Activated naive CD8-positive, alpha-beta T cell treated with anti-CD3 and anti-CD28 coated beads, Interleukin-2, amount 50 U/mL, for 24 hours (primary cell): Measurements from ENCODE around the gene CYTH2.
A peak's percentile ranks its signal among the peaks of the same experiment; 100 is the strongest.
"Not testable (repeated sequence)": the region's sequence is repeated elsewhere in the genome, so short reads cannot be mapped to it uniquely, and the experiment has no call there.

Source experiments
- ATAC-seq: fragments of 150-1000 bp; cut with Tn5 transposase; one replicate; pipeline ENCODE4 v1.10.0; 2021
- DNase-seq: peaks from one replicate; pipeline ENCODE4 v3.0.0; 2021
- H3K27ac Mint-ChIP-seq: one replicate; pipeline ENCODE4 v1.8.0; 2021; ENCODE audit warnings: mild to moderate bottlenecking, mixed read lengths
- H3K27me3 Mint-ChIP-seq: one replicate; pipeline ENCODE4 v1.8.0; 2021; ENCODE audit warnings: mixed read lengths
- H3K36me3 Mint-ChIP-seq: one replicate; pipeline ENCODE4 v1.8.0; 2021; ENCODE audit warnings: low read depth, mixed read lengths
- H3K4me1 Mint-ChIP-seq: one replicate; pipeline ENCODE4 v1.8.0; 2021; ENCODE audit warnings: mixed read lengths
- H3K4me3 Mint-ChIP-seq: one replicate; pipeline ENCODE4 v1.8.0; 2021; ENCODE audit warnings: mild to moderate bottlenecking, moderate library complexity, mixed read lengths
- H3K9me3 Mint-ChIP-seq: one replicate; pipeline ENCODE4 v1.8.0; 2021; ENCODE audit warnings: mixed read lengths

Gene CYTH2

DNA sequence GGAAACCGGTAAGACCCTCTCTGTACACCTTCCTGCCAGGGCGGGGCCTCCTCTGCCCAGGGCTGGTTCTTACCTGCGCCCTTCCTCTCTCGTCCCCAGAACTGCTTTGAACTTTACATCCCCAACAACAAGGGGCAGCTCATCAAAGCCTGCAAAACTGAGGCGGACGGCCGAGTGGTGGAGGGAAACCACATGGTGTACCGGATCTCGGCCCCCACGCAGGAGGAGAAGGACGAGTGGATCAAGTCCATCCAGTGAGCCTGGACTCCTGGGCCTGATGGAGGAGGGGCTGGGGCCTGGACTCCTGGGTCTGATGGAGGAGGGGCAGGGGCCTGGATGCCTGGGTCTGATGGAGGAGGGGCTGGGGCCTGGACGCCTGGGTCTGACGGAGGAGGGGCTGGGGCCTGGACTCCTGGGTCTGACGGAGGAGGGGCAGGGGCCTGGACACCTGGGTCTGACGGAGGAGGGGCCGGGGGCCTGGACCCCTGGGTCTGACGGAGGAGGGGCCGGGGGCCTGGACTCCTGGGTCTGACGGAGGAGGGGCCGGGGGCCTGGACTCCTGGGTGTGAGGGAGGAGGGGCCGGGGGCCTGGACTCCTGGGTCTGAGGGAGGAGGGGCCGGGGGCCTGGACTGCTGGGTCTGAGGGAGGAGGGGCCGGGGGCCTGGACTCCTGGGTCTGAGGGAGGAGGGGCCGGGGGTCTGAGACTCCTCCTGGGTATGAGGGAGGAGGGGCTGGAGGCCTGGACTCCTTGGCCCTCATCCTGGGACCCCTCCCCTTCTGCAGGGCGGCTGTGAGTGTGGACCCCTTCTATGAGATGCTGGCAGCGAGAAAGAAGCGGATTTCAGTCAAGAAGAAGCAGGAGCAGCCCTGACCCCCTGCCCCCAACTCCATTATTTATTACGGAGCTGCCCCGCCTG, 9.4 kb downstream of the CYTH2 start:
- Mint-ChIP-seq H3K36me3 (peaks cover 8% of the 10 kb centered on the region), H3K4me1 (peaks cover 21% of the 10 kb centered on the region), H3K4me3 (no peak overlapping the region), H3K27me3 (no peaks in the 10 kb centered on the region), H3K9me3 (no peaks in the 10 kb centered on the region), H3K27ac (no peak overlapping the region)
- no peak for ATAC-seq
- DNase-seq: no peak

DNA sequence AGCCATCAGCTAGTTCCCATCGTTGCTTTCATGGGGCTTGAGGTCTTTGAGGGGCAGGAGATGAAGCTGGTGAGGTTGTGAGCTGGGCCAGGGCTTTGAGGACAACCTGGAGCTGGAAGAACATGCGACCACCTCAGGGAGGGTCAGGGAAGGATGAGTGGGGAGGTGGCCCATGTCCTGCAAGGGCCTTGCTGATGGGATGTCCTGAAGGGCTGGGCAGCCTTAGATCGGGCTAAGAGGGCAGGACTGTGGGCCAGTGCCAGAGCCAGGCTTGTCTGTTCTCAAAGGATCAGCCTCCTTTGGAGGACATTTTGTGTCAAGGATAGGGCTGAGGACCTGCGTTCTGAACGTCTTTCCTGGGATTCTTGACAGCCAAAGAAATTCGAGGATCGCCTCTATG, 10.5 kb downstream of the CYTH2 start:
- peaks cover 21% of the 10 kb centered on the region for H3K4me1 Mint-ChIP-seq
- H3K9me3 Mint-ChIP-seq: no peaks in the 10 kb centered on the region
- peak overlapping the region; percentile 70 for H3K27ac Mint-ChIP-seq

DNA sequence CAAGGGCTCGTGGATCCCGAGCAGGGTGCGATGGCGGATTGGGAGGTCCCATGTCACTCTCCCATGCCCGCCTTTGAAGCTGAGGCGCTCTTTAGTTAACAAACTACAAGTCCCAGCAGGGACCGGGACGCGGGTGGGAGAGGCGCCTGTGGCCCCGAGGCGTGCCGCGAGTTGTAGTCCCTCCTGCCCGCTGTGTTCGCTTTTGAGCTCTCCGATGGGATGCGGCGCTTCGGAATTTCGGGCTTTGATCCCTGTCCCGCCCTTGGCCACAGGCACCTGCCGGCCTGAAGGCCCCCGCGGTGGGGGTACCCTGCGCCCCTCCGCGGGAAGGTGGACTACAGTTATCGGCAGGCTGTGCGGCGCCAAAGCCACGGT, 11.0 kb downstream of the CYTH2 start:
- Mint-ChIP-seq H3K9me3 (no peaks in the 10 kb centered on the region), H3K4me1 (peaks cover 21% of the 10 kb centered on the region), H3K27me3 (no peaks in the 10 kb centered on the region), H3K4me3 (peak overlapping the region; percentile 74), H3K27ac (peak overlapping the region; percentile 87), H3K36me3 (peaks cover 5% of the 10 kb centered on the region)
- DNase-seq (peak; percentile 32), ATAC-seq (no peak)

More for the DNA sequence above, 10.5 kb downstream of the CYTH2 start:
- DNase-seq (no peak), ATAC-seq (no peak)
- H3K4me3 Mint-ChIP-seq: peak overlapping the region; percentile 74
- H3K27me3 Mint-ChIP-seq: no peaks in the 10 kb centered on the region
- peaks cover 5% of the 10 kb centered on the region for H3K36me3 Mint-ChIP-seq

- Mint-ChIP-seq H3K4me1 (peaks cover 21% of the 10 kb centered on the region), H3K27me3 (no peaks in the 10 kb centered on the region), H3K27ac (peak overlapping the region; percentile 87), H3K4me3 (peak overlapping the region; percentile 74), H3K36me3 (peaks cover 2% of the 10 kb centered on the region), H3K9me3 (no peaks in the 10 kb centered on the region)
- DNase-seq (peak; percentile 66), ATAC-seq (peak; percentile 76)
Observed at GRCh38 chr19:48480558-48481500, 11.7 kb downstream of the CYTH2 start.

- Mint-ChIP-seq H3K4me1 (peaks cover 21% of the 10 kb centered on the region), H3K9me3 (no peaks in the 10 kb centered on the region), H3K27me3 (no peaks in the 10 kb centered on the region), H3K36me3 (peaks cover 2% of the 10 kb centered on the region), H3K4me3 (peak overlapping the region; percentile 24), H3K27ac (peak overlapping the region; percentile 87)
- DNase-seq (no peak), ATAC-seq (no peak)
Observed at GRCh38 chr19:48481846-48482639, 12.9 kb downstream of the CYTH2 start.

DNA sequence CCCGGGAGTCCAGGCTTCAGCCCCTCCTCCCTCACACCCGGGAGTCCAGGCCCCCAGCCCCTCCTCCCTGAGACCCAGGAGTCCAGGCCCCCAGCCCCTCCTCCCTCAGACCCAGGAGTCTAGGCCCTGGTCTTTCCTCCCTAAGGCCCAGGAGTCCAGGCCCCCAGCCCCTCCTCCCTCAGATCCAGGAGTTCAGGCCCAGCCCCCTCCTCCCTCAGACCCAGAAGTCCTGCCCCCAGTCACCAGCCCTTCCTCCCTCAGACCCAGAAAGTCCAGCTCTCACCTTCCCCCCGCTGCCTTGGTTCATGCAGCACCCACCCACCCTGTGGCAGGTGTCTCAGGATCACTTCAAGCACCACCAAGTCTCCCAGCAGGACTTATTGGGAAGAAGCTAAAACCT, 14.1 kb downstream of the CYTH2 start:
- no peaks in the 10 kb centered on the region for H3K27me3 Mint-ChIP-seq
- no peak for DNase-seq
- no peak for ATAC-seq
- peaks cover 2% of the 10 kb centered on the region for H3K36me3 Mint-ChIP-seq
- peaks cover 21% of the 10 kb centered on the region for H3K4me1 Mint-ChIP-seq
- no peak overlapping the region for H3K27ac Mint-ChIP-seq
- H3K9me3 Mint-ChIP-seq: no peaks in the 10 kb centered on the region
- H3K4me3 Mint-ChIP-seq: no peak overlapping the region

GRCh38 chr19:48484247-48484893, 15.2 kb downstream of the CYTH2 start:
- no peak for DNase-seq
- no peaks in the 10 kb centered on the region for H3K27me3 Mint-ChIP-seq
- H3K4me1 Mint-ChIP-seq: peaks cover 21% of the 10 kb centered on the region
- H3K4me3 Mint-ChIP-seq: no peak overlapping the region
- H3K9me3 Mint-ChIP-seq: no peaks in the 10 kb centered on the region
- ATAC-seq: no peak
- H3K27ac Mint-ChIP-seq: no peak overlapping the region
- H3K36me3 Mint-ChIP-seq: peaks cover under 1% of the 10 kb centered on the region

GRCh38 chr19:48484931-48485612, 15.9 kb downstream of the CYTH2 start:
- no peak overlapping the region for H3K4me3 Mint-ChIP-seq
- ATAC-seq: no peak
- peaks cover 23% of the 10 kb centered on the region for H3K4me1 Mint-ChIP-seq
- H3K9me3 Mint-ChIP-seq: no peaks in the 10 kb centered on the region
- peaks cover 2% of the 10 kb centered on the region for H3K27me3 Mint-ChIP-seq
- H3K27ac Mint-ChIP-seq: no peak overlapping the region
- H3K36me3 Mint-ChIP-seq: no peaks in the 10 kb centered on the region
- no peak for DNase-seq

DNA sequence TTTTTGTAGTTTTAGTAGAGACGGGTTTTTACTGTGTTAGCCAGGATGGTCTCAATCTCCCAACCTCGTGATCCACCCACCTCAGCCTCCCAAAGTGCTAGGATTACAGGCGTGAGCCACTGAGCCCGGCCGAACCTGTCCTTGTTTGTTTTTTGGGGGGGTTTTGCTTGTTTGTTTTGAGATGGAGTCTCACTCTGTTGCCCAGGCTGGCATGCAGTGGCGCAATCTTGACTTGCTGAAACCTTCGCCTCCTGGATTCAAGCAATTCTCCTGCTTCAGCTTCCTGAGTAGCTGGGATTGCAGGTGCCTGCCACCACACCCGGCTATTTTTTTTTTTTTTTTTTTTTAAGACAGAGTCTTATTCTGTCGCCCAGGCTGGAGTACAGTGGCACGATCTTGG, 17.5 kb downstream of the CYTH2 start:
- H3K4me1 Mint-ChIP-seq: peaks cover 21% of the 10 kb centered on the region
- DNase-seq, H3K27me3 Mint-ChIP-seq, ATAC-seq, H3K36me3 Mint-ChIP-seq, H3K9me3 Mint-ChIP-seq, H3K27ac Mint-ChIP-seq, H3K4me3 Mint-ChIP-seq: not testable (repeated sequence)

DNA sequence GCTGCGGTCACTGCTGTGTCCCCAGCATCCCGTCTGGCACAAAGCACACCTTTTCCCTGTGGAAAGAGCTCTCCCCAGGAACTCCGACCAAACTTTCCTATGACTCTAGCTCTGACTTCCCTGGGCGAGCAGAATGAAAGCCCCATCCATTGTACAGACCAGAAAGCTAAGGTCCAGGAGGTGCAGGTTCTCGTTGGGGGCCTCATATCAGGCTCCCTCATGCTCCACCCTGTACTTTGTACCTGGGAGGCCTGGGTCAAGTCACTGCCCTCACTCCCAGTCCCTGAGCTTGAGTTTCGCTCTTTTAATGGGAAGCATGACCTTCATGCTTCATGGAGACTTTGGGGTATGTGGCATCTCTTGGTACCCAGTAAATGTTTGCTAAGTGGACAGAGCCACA, 18.4 kb downstream of the CYTH2 start:
- no peak for DNase-seq
- Mint-ChIP-seq H3K4me1 (peaks cover 23% of the 10 kb centered on the region), H3K36me3 (no peaks in the 10 kb centered on the region), H3K27me3 (peaks cover 15% of the 10 kb centered on the region), H3K4me3 (no peak overlapping the region), H3K27ac (no peak overlapping the region), H3K9me3 (no peaks in the 10 kb centered on the region)
- no peak for ATAC-seq

GRCh38 chr19:48487948-48488347, 18.8 kb downstream of the CYTH2 start:
- DNase-seq (no peak), ATAC-seq (no peak)
- Mint-ChIP-seq H3K27me3 (peaks cover 18% of the 10 kb centered on the region), H3K4me3 (no peak overlapping the region), H3K9me3 (no peaks in the 10 kb centered on the region), H3K4me1 (peaks cover 27% of the 10 kb centered on the region), H3K27ac (no peak overlapping the region), H3K36me3 (no peaks in the 10 kb centered on the region)

DNA sequence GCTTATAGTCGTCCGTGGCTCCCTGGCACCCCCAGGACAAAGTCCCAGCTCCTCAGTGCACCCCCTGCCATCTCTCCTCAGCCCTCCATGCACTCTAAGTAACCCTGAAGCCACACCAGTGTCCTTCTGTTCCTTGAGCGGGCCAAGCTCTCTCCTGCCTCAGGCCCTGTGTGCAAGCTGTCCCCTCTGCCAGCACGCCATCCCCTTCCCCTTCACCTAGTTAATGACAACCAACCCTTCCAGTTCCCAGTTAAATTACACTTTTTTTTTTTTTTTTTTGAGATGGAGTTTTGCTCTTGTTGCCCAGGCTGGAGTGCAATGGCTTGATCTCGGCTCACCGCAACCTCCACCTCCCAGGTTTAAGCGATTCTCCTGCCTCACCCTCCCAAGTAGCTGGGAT, 19.3 kb downstream of the CYTH2 start:
- not testable (repeated sequence) for H3K27ac Mint-ChIP-seq, ATAC-seq, DNase-seq, H3K4me3 Mint-ChIP-seq, H3K9me3 Mint-ChIP-seq, H3K36me3 Mint-ChIP-seq
- Mint-ChIP-seq H3K27me3 (peaks cover 18% of the 10 kb centered on the region), H3K4me1 (peaks cover 29% of the 10 kb centered on the region)

- Mint-ChIP-seq H3K36me3 (no peaks in the 10 kb centered on the region), H3K27ac (no peak overlapping the region), H3K4me1 (peaks cover 34% of the 10 kb centered on the region), H3K27me3 (peaks cover 24% of the 10 kb centered on the region), H3K9me3 (no peaks in the 10 kb centered on the region), H3K4me3 (no peak overlapping the region)
- ATAC-seq (peak; percentile 56), DNase-seq (peak; percentile 90)
Observed at GRCh38 chr19:48489608-48490216, 20.5 kb downstream of the CYTH2 start.
